ENCODE data around the gene LTK.

GRCh38 chr15:41554915-41555314, 41.3 kb upstream of the LTK start:
- no peak for TF ChIP-seq CTCF (IDR thresholded peaks at IDR 0.05 in 8 of 11, conservative IDR thresholded peaks at IDR 0.05 in 3 of 11)
- no peak for TF ChIP-seq POLR2A (IDR thresholded peaks at IDR 0.05)
- TF ChIP-seq POLR2AphosphoS5 (IDR thresholded peaks at IDR 0.05): no peak

All from spleen (tissue), 7 donors.